Erythroblast (primary cell): ENCODE data around the gene NLGN4Y.
"Not testable (repeated sequence)": the region's sequence is repeated elsewhere in the genome, so short reads cannot be mapped to it uniquely, and the experiment has no call there.

Experiments
- DNase-seq, 2 experiments: peaks; one replicate each; lab custom pipeline; 2025; lab: John Stamatoyannopoulos, UW
- GATA1 ChIP-seq: IDR thresholded peaks from 2 replicates; pipeline ENCODE4 v1.6.1; 2011; ENCODE audit warnings: low read depth, mild to moderate bottlenecking, control low read depth, low read length, moderate library complexity
- POLR2A ChIP-seq: IDR thresholded peaks from 2 replicates; pipeline ENCODE4 v1.6.1; 2011; ENCODE audit warnings: mild to moderate bottlenecking, low read length

Gene NLGN4Y

DNA sequence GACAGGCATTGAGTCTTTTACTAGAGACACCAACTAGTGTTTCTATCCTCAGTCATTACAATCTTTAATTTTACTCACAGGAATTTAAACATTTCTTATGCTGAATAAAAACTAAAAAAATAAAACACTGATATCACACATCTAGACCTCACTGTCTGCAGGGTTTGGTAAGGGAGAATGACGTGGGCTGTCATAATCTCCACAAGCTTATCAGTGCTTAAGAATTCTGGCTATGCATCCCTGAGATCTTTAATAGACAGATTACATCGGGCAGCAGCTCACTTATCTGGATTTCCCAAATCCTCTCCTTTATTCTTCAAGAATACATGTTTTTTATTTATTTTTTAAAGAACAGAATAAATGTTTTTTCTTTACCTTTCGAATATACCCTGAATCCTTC is 313.1 kb downstream of the NLGN4Y start:
- DNase-seq, result no peak
- TF ChIP-seq GATA1 (no peak), POLR2A (no peak)

DNA sequence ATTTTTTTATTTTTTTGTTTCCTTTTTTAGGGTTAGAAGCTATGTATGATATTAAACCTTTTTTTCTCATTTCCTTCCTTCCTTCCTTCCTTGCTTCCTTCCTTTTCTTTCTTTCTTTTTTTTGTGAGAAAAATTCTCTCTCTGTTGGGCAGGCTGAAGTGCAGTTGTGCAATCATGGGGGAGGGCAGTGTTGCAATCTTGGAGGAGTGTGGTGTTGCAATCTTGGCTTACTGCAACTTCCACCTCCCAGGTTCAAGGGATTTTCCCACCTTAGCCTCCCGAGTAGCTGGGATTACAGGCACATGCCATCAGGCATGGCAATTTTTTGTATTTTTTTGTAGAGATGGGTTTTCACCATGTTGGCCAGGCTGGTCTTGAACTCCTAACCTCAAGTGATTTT is 326.4 kb downstream of the NLGN4Y start:
- no peak for DNase-seq
- TF ChIP-seq GATA1 (no peak), POLR2A (no peak)

DNA sequence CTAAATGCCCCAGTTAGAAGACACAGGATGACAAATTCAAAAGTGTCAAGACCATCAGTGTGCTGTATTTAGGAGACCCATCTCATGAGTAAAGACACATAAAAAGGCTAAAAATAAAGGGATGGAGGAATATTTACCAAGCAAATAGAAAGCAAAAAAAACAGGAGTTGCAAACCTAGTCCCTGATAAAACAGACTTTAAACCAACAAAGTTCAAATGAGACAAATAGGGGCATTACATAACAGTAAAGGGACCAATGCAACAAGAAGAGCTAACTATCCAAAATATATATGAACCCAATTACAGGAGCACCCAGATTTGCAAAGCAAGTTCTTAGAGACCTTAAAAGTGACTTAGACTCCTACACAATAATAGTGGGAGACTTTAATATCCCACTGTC is 336.1 kb downstream of the NLGN4Y start:
- DNase-seq, result no peak
- no peak for TF ChIP-seq POLR2A
- no peak for TF ChIP-seq GATA1

DNA sequence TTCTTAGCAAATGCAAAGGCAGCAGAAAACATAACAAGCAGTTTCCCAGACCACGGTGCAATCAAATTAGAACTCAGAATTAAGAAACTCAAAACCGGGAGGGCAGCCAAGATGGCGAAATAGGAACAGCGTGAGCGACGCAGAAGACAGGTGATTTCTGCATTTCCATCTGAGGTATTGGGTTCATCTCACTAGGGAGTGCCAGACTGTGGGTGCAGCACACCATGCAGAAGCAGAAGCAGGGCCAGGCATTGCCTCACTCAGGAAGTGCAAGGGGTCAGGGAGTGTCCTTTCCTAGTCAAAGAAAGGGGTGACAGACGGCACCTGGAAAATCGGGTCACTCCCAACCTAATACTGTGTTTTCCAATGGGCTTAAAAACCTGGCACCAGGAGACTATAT is 336.7 kb downstream of the NLGN4Y start:
- DNase-seq, result not testable (repeated sequence)

DNA sequence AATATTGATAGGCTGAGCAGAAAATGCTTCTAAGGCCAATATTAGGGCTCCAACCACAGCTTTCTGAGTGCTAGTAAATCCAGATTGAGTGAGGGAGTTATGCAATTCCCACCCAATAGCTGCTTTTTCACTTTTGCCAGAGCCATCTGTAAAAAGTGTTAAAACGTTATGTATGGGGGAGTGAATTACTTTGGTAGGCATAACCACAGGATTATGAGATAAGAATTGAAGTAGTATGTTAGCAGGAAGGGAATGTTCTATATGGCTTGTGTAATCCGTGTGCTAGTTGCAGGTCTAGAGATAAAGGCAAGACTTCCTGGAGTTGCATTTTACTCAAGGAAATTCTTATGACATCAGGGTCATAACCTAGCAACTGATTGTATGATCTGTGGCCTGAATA is 347.6 kb downstream of the NLGN4Y start:
- DNase-seq, result no peak
- TF ChIP-seq POLR2A (no peak), GATA1 (no peak)
